Pancreas (tissue), 10 donors: ENCODE results near the gene EXOC7. TPM values are rescaled to one million over a fixed set of nuclear protein-coding genes. Genes with fewer than 3 reads are reported as not detected.
A peak's percentile ranks its signal among the peaks of the same experiment; 100 is the strongest.

ENCODE experiments used
- ATAC-seq, 4 donors: fragments of 200-7000 bp; cut with Tn5 transposase; one replicate each; pipeline versions ENCODE4 v1.8.0 to v1.9.1; 2020; ENCODE audit warnings: mild to moderate bottlenecking in 4 of 4, moderate library complexity in 4 of 4
- DNase-seq, 6 donors: peaks; one replicate each; pipeline ENCODE4 v3.0.0-alpha.2; 2020
- FAIRE-seq: peaks from 2 replicates; lab custom pipeline; 2012; peaks lifted over from hg19 to GRCh38; lab: Jason Lieb, UNC
- H3K27ac ChIP-seq, 4 donors: fragments of 200-600 bp; sonication (generic); 1 replicate in 3 of 4; 2 replicates in 1 of 4; pipeline versions ENCODE4 v1.5.0 to v1.8.0; 2020
- H3K27me3 ChIP-seq, 4 donors: fragments of 200-600 bp; one replicate each; pipeline ENCODE4 v1.8.0; 2021
- H3K36me3 ChIP-seq, 3 donors: fragments of 200-600 bp; sonication (generic) in 1 of 3; one replicate each; pipeline versions ENCODE4 v1.5.0 to v1.8.0; 2020 to 2021
- H3K4me1 ChIP-seq, 3 donors: fragments of 200-600 bp; one replicate each; pipeline ENCODE4 v1.8.0; 2021
- H3K4me3 ChIP-seq, 4 donors: fragments of 200-600 bp; sonication (generic) in 2 of 4; one replicate each; pipeline versions ENCODE4 v1.5.0 to v1.8.0; 2020 to 2021
- H3K9me3 ChIP-seq, 4 donors: fragments of 200-600 bp; one replicate each; pipeline ENCODE4 v1.8.0; 2021
- CTCF ChIP-seq, 4 donors: fragments of 200-600 bp; sonication (generic) in 3 of 4; IDR thresholded peaks; one replicate each; pipeline versions ENCODE4 v1.5.0 to v1.8.0; 2021; ENCODE audit warnings: antibody characterized with exemption in 4 of 4
- WGBS, 2 donors: extraction: QIAGEN DNeasy Blood & Tissue Kit; methylation state at CpG; one replicate each; pipeline ENCODE4 v1.1.7; 2013; 5-methylcytosine and 5-hydroxymethylcytosine counted together
- intact Hi-C, 3 donors: fragments of 100-400 bp; cut with DNase I; formaldehyde crosslinking; loops; one replicate each; pipeline versions ENCODE4 v1.11.1 to v1.14.2; 2022
- polyA plus RNA-seq, 2 donors: library from polyadenylated mRNA; stranded (reverse); fragments of 200-250 nt; gene quantifications; one replicate each; pipeline ENCODE4 v1.2.3, GENCODE V29; 2013
- total RNA-seq, 6 donors: library from RNA; stranded (reverse); fragmentation: NEBNext Ultra II Directional in 4 of 6; extraction: Animal tissue kit (Norgen Biotek cat#: 25700) in 4 of 6; gene quantifications; one replicate each; pipeline versions ENCODE4 v1.2.1 to v1.2.4, GENCODE V29; 2021 to 2023
- donor health status: healthy with polysubstance abuse.
- donor health status: DM: no; HTN: no; CAD: no; lungs with moderate emphysema.
- donor health status: DM: no; HTN: no; CAD: no.
- donor health status: control.
- donor health status: control.
- donor health status: Bipolar disorder and iron deficiency.
- donor health status: DM: yes; HTN: yes; CAD: no.
- donor health status: DM: no; HTN: no; CAD: no.
- donor health status: DM: no; HTN: no; CAD: no.
- donor health status: DM: yes; HTN: yes; CAD: no.

EXOC7 gene
- total and polyA plus RNA-seq, 8 donors, result 38.4 to 103 (median 56.6) TPM

GRCh38 chr17:76040376-76040775, 63.2 kb downstream of the EXOC7 start:
- 66% methylated on average over 6 of the region's 6 CpGs for WGBS, 2 donors
- DNase-seq, result no peak
- ATAC-seq, result no peak
- Histone ChIP-seq H3K4me1 (no peaks in the 10 kb centered on the region), H3K9me3 (no peaks in the 10 kb centered on the region), H3K27ac (no peak overlapping the region), H3K27me3 (no peaks in the 10 kb centered on the region), H3K4me3 (no peak overlapping the region), H3K36me3 (peaks cover 0 to 77% (median 38%) of the 10 kb centered on the region in 3 donors)
- TF ChIP-seq CTCF (IDR thresholded peaks at IDR 0.05), result no peak
- no peak for FAIRE-seq
- intact Hi-C loops, result no loop called here

GRCh38 chr17:76039121-76039520, 64.5 kb downstream of the EXOC7 start:
- no peak for ATAC-seq
- Histone ChIP-seq H3K27me3 (no peaks in the 10 kb centered on the region), H3K27ac (no peak overlapping the region), H3K4me1 (no peaks in the 10 kb centered on the region), H3K4me3 (no peak overlapping the region), H3K36me3 (peaks cover 0 to 65% (median 25%) of the 10 kb centered on the region in 3 donors), H3K9me3 (no peaks in the 10 kb centered on the region)
- intact Hi-C loops, result no loop called here
- FAIRE-seq, result peak; percentile 51
- 81 to 82% methylated on average over 6 of the region's 6 CpGs for WGBS, 2 donors
- no peak for DNase-seq
- no peak for TF ChIP-seq CTCF (IDR thresholded peaks at IDR 0.05)

DNA sequence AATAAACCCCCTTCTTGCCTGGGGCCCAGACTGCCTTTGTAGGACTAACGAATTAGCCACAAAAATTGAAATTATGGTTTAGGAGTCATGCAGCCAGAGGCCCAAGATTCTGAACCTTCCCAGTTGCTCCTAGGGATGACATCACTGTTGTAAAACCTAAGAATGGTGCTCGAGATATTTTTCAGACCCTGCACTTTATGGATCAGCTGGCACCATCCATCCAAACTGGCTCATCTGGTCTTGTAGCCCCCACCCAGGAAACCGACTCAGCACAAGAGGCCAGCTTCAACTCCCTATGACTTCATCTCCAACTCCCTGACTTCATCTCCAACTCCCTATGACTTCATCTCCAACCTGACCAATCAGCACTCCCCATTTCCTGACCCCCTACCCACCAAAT, 65.5 kb downstream of the EXOC7 start:
- no peaks in the 10 kb centered on the region for H3K9me3 ChIP-seq
- TF ChIP-seq CTCF (IDR thresholded peaks at IDR 0.05), result no peak
- whole genome bisulfite sequencing, 2 donors, result 82 to 89% methylated on average over 3 of the region's 3 CpGs
- intact Hi-C loops, result no loop called here
- ATAC-seq (no peak), DNase-seq (no peak), FAIRE-seq (no peak)
- H3K36me3 ChIP-seq, result peaks cover 0 to 54% (median 14%) of the 10 kb centered on the region in 3 donors
- H3K27me3 ChIP-seq, result no peaks in the 10 kb centered on the region
- no peak overlapping the region for H3K4me3 ChIP-seq
- H3K27ac ChIP-seq, result no peak overlapping the region
- no peaks in the 10 kb centered on the region for H3K4me1 ChIP-seq

DNA sequence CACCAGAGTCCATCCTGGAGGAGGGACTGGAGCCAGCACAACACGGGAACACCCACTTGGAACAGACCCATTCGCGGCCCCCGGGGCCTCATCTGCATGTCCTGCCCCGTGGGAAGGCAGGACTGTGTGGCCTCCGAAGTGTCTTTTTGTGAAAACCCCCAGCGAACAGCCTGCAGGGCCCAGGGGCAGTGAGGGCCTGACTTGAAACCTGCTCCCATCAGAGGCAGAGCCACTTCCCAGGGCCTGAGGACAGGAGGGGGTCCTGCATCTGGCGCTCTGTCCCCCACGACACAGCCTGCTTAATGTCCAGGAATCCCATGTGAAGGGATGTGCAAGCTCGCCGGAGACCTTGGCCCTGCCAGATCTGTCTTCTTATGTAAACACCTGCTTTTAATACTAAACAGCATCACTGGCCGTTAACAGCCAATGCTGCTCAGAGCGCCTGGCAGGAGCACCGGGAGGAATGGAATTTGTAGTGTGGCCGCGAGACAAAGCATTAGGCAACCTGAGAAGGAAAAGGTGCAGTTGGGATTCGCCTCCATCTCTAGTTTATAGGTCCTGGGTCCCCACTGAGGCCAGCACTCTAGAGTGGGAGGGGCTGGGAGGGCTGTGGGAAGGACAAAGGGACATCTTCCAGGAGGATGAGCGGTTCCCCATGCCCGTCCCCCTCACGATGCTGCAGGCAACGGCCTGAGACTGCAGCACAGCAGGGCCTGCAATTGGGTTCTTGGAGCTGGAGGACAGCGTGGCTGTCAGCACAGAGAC, 66.9 kb downstream of the EXOC7 start:
- intact Hi-C loops, result no loop called here
- 47 to 51% methylated on average over 22 of the region's 22 CpGs for WGBS, 2 donors
- Histone ChIP-seq H3K27ac (no peak overlapping the region), H3K9me3 (no peaks in the 10 kb centered on the region), H3K4me1 (peaks cover 0 to 8% (median 0%) of the 10 kb centered on the region in 3 donors), H3K27me3 (no peaks in the 10 kb centered on the region), H3K4me3 (no peak overlapping the region), H3K36me3 (peaks cover 0 to 41% (median 10%) of the 10 kb centered on the region in 3 donors)
- FAIRE-seq, result no peak
- peak in 2 of 6 donors; percentile 27 to 48 for DNase-seq
- ATAC-seq, result peak in 2 of 4 donors; percentile 7 to 20
- no peak for TF ChIP-seq CTCF (IDR thresholded peaks at IDR 0.05)
